Pancreas (tissue), 10 donors: ENCODE results near the gene LUC7L3. TPM values are rescaled to one million over a fixed set of nuclear protein-coding genes. Genes with fewer than 3 reads are reported as not detected.
A peak's percentile ranks its signal among the peaks of the same experiment; 100 is the strongest.

ENCODE experiments used
- ATAC-seq, 4 donors: fragments of 200-7000 bp; cut with Tn5 transposase; one replicate each; pipeline versions ENCODE4 v1.8.0 to v1.9.1; 2020; ENCODE audit warnings: mild to moderate bottlenecking in 4 of 4, moderate library complexity in 4 of 4
- DNase-seq, 6 donors: peaks; one replicate each; pipeline ENCODE4 v3.0.0-alpha.2; 2020
- FAIRE-seq: peaks from 2 replicates; lab custom pipeline; 2012; peaks lifted over from hg19 to GRCh38; lab: Jason Lieb, UNC
- H3K27ac ChIP-seq, 4 donors: fragments of 200-600 bp; sonication (generic); 1 replicate in 3 of 4; 2 replicates in 1 of 4; pipeline versions ENCODE4 v1.5.0 to v1.8.0; 2020
- H3K27me3 ChIP-seq, 4 donors: fragments of 200-600 bp; one replicate each; pipeline ENCODE4 v1.8.0; 2021
- H3K36me3 ChIP-seq, 3 donors: fragments of 200-600 bp; sonication (generic) in 1 of 3; one replicate each; pipeline versions ENCODE4 v1.5.0 to v1.8.0; 2020 to 2021
- H3K4me1 ChIP-seq, 3 donors: fragments of 200-600 bp; one replicate each; pipeline ENCODE4 v1.8.0; 2021
- H3K4me3 ChIP-seq, 4 donors: fragments of 200-600 bp; sonication (generic) in 2 of 4; one replicate each; pipeline versions ENCODE4 v1.5.0 to v1.8.0; 2020 to 2021
- H3K9me3 ChIP-seq, 4 donors: fragments of 200-600 bp; one replicate each; pipeline ENCODE4 v1.8.0; 2021
- WGBS, 2 donors: extraction: QIAGEN DNeasy Blood & Tissue Kit; methylation state at CpG; one replicate each; pipeline ENCODE4 v1.1.7; 2013; 5-methylcytosine and 5-hydroxymethylcytosine counted together
- intact Hi-C, 3 donors: fragments of 100-400 bp; cut with DNase I; formaldehyde crosslinking; loops; one replicate each; pipeline versions ENCODE4 v1.11.1 to v1.14.2; 2022
- polyA plus RNA-seq, 2 donors: library from polyadenylated mRNA; stranded (reverse); fragments of 200-250 nt; gene quantifications; one replicate each; pipeline ENCODE4 v1.2.3, GENCODE V29; 2013
- total RNA-seq, 6 donors: library from RNA; stranded (reverse); fragmentation: NEBNext Ultra II Directional in 4 of 6; extraction: Animal tissue kit (Norgen Biotek cat#: 25700) in 4 of 6; gene quantifications; one replicate each; pipeline versions ENCODE4 v1.2.1 to v1.2.4, GENCODE V29; 2021 to 2023
- TF ChIP-seq, protein P1 (sequence below), 4 donors: fragments of 200-600 bp; sonication (generic) in 3 of 4; IDR thresholded peaks; one replicate each; pipeline versions ENCODE4 v1.5.0 to v1.8.0; 2021; ENCODE audit warnings: antibody characterized with exemption in 4 of 4
- donor health status: healthy with polysubstance abuse.
- donor health status: DM: no; HTN: no; CAD: no; lungs with moderate emphysema.
- donor health status: DM: no; HTN: no; CAD: no.
- donor health status: control.
- donor health status: control.
- donor health status: Bipolar disorder and iron deficiency.
- donor health status: DM: yes; HTN: yes; CAD: no.
- donor health status: DM: no; HTN: no; CAD: no.
- donor health status: DM: no; HTN: no; CAD: no.
- donor health status: DM: yes; HTN: yes; CAD: no.

The LUC7L3 gene
- total and polyA plus RNA-seq, 8 donors: 42.7 to 210 (median 63.4) TPM

DNA sequence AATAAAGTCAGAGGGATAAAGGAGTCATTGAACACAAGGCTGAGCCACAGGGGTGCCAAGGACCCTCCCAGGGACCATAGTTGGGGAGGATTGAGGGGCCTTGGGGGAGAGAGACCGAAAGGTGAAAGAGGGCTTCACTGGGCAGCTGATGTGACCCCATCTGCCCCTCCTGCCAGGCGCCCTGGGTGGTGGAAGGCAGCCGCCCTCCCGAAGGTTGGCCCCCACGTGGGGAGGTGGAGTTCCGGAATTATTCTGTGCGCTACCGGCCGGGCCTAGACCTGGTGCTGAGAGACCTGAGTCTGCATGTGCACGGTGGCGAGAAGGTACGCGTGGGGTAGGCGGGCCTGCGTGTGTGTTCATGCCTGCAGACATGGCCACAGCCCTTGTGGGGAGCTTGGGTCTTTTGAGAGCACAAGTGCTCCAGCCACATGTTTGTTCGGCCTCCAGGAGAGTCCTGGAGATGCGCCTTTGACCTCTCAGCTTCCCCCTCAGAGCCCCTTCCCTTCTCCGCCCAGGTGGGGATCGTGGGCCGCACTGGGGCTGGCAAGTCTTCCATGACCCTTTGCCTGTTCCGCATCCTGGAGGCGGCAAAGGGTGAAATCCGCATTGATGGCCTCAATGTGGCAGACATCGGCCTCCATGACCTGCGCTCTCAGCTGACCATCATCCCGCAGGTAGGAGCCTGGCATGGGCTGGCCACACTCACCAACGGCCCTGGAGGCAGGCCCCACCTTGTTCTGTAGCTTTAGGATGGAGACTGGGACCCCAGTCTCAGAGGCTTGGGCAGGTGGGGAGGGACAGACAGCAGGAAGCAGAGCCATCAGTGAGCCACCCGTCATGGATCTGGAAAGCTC, 35.7 kb upstream of the LUC7L3 start:
- ATAC-seq: no peak
- TF ChIP-seq, protein P1, sequence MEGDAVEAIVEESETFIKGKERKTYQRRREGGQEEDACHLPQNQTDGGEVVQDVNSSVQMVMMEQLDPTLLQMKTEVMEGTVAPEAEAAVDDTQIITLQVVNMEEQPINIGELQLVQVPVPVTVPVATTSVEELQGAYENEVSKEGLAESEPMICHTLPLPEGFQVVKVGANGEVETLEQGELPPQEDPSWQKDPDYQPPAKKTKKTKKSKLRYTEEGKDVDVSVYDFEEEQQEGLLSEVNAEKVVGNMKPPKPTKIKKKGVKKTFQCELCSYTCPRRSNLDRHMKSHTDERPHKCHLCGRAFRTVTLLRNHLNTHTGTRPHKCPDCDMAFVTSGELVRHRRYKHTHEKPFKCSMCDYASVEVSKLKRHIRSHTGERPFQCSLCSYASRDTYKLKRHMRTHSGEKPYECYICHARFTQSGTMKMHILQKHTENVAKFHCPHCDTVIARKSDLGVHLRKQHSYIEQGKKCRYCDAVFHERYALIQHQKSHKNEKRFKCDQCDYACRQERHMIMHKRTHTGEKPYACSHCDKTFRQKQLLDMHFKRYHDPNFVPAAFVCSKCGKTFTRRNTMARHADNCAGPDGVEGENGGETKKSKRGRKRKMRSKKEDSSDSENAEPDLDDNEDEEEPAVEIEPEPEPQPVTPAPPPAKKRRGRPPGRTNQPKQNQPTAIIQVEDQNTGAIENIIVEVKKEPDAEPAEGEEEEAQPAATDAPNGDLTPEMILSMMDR (IDR thresholded peaks at IDR 0.05): no peak
- H3K27me3 ChIP-seq: no peaks in the 10 kb centered on the region
- 93 to 94% methylated on average over 28 of the region's 28 CpGs for WGBS, 2 donors
- no peak overlapping the region for H3K4me3 ChIP-seq
- no peak for FAIRE-seq
- peaks cover 35 to 50% (median 44%) of the 10 kb centered on the region in 3 donors for H3K4me1 ChIP-seq
- H3K9me3 ChIP-seq: no peaks in the 10 kb centered on the region
- DNase-seq: peak in 2 of 6 donors; percentile 53 to 71
- intact Hi-C loops: loop anchor here in 1 of 3 donors (5.0 kb wide), 1 partner anchor 41 kb away; no protein-coding TSS in a partner anchor
- H3K27ac ChIP-seq: peak overlapping the region in 3 of 4 donors; percentile 68 to 92 (median 90)
- H3K36me3 ChIP-seq: peaks cover 0 to 1% (median 0%) of the 10 kb centered on the region in 3 donors

DNA sequence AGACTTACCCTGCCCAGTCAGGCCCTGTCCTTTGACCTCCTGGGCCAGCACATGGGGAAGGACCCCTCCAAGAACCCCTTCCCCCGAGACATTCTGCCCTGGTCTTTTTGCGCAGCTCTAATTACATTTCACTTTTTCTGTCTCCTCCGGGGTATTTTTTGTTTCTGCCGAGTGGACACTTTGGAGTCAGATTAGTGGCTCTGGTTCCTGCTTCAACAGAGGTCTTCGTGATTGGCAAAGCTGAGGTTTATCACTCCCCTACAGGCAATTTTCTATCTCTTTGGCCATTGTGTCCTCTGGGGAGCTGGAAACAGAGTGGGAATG, 35.2 kb upstream of the LUC7L3 start:
- Histone ChIP-seq H3K36me3 (no peaks in the 10 kb centered on the region), H3K9me3 (no peaks in the 10 kb centered on the region), H3K27ac (peak overlapping the region in 3 of 4 donors; percentile 68 to 92 (median 90)), H3K27me3 (no peaks in the 10 kb centered on the region), H3K4me3 (no peak overlapping the region), H3K4me1 (peaks cover 41 to 50% (median 50%) of the 10 kb centered on the region in 3 donors)
- DNase-seq (no peak), FAIRE-seq (no peak), ATAC-seq (no peak)
- WGBS, 2 donors: 78% methylated on average over 5 of the region's 5 CpGs
- TF ChIP-seq, protein P1 (IDR thresholded peaks at IDR 0.05): no peak
- intact Hi-C loops: loop anchor here in 1 of 3 donors (5.0 kb wide), 1 partner anchor 42 kb away; no protein-coding TSS in a partner anchor

DNA sequence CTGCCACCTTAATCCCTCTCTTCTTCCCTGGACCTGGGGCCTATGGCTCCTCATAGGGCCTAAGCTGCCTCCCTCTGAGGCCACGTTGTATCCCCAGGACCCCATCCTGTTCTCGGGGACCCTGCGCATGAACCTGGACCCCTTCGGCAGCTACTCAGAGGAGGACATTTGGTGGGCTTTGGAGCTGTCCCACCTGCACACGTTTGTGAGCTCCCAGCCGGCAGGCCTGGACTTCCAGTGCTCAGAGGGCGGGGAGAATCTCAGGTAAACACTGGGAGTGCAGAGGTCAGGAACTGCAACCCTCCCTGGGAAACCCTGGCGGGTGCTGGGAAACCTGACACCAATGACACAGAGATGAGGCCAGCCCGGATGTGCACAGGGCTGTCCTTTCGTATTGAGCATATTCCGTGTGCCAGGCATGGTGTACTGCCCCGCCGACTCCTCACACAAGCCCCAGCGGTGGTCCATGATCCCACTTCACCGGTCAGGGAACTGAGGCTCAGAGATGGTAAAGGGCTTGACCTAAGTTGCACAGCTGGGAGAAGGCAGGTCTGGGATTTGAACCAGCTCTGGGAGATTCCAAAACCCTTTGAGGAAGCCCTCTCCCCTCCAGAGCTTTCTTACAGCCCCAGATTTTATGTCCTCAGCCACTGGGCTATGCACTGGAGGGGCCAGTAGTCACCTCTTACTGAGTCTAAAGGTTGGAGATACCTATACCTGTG, 34.6 kb upstream of the LUC7L3 start:
- 44 to 53% methylated on average over 15 of the region's 15 CpGs for WGBS, 2 donors
- H3K4me3 ChIP-seq: no peak overlapping the region
- H3K9me3 ChIP-seq: no peaks in the 10 kb centered on the region
- peak; percentile 50 to 79 (median 68) for ATAC-seq
- TF ChIP-seq, protein P1 (IDR thresholded peaks at IDR 0.05): no peak
- no peak for FAIRE-seq
- H3K27ac ChIP-seq: peak overlapping the region in 3 of 4 donors; percentile 68 to 92 (median 90)
- intact Hi-C loops: loop anchor here in 1 of 3 donors (5.0 kb wide), 1 partner anchor 42 kb away; no protein-coding TSS in a partner anchor
- H3K36me3 ChIP-seq: no peaks in the 10 kb centered on the region
- H3K27me3 ChIP-seq: no peaks in the 10 kb centered on the region
- peak; percentile 73 to 85 (median 76) for DNase-seq
- H3K4me1 ChIP-seq: peaks cover 46 to 55% (median 54%) of the 10 kb centered on the region in 3 donors

DNA sequence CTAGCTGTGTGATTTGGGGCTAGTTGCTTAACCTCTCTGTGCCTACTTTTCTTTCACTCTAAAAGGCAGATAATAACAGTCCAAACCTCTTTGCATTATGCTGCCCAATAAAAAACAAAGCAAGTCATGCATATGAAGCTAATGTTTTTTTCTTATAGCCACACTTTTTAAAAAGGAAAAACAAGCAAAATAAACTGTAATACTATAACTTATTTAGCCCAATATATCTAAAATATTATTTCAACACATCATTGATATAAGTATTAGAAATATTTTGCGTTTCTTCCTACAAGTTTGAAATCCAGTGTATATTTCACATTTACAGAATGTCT, 34.1 kb upstream of the LUC7L3 start:
- no peak for DNase-seq
- FAIRE-seq: no peak
- no peaks in the 10 kb centered on the region for H3K27me3 ChIP-seq
- H3K4me3 ChIP-seq: no peak overlapping the region
- TF ChIP-seq, protein P1 (IDR thresholded peaks at IDR 0.05): no peak
- H3K9me3 ChIP-seq: no peaks in the 10 kb centered on the region
- H3K27ac ChIP-seq: peak overlapping the region in 3 of 4 donors; percentile 68 to 92 (median 90)
- intact Hi-C loops: no loop called here
- no peak for ATAC-seq
- no peaks in the 10 kb centered on the region for H3K36me3 ChIP-seq
- H3K4me1 ChIP-seq: peaks cover 50 to 60% (median 60%) of the 10 kb centered on the region in 3 donors
- WGBS, 2 donors: 91 to 95% methylated on average over 1 of the region's 1 CpG
